H9 (cell line): ENCODE results near the gene WT1. TPM values are rescaled to one million over a fixed set of nuclear protein-coding genes. Genes with fewer than 3 reads are reported as not detected.

Experiments
- DNase-seq: peaks from one replicate; pipeline ENCODE4 v3.0.0-alpha.2; 2017
- H2AFZ ChIP-seq: one replicate; pipeline ENCODE4 v1.6.1; 2013; ENCODE audit warnings: mild to moderate bottlenecking, low read length, control low read depth, moderate library complexity
- H2AK5ac ChIP-seq: 2 replicates; pipeline ENCODE4 v1.6.1; 2013; ENCODE audit warnings: low read length, control low read depth, mixed read lengths; ENCODE audit not compliant: insufficient read length
- H2BK120ac ChIP-seq: one replicate; pipeline ENCODE4 v1.6.1; 2013; ENCODE audit warnings: low read depth, mild to moderate bottlenecking, low read length, control low read depth, inconsistent platforms; ENCODE audit not compliant: poor library complexity, severe bottlenecking
- H2BK12ac ChIP-seq: 2 replicates; pipeline ENCODE4 v1.6.1; 2013; ENCODE audit warnings: low read length, control low read depth, mixed read lengths, low read depth; ENCODE audit not compliant: insufficient read length
- H2BK15ac ChIP-seq: 2 replicates; pipeline ENCODE4 v1.6.1; 2013; ENCODE audit warnings: low read depth, low read length, control low read depth
- H2BK20ac ChIP-seq: one replicate; pipeline ENCODE4 v1.6.1; 2013; ENCODE audit warnings: low read depth, mild to moderate bottlenecking, low read length, control low read depth, inconsistent platforms; ENCODE audit not compliant: poor library complexity, severe bottlenecking
- H2BK5ac ChIP-seq: 2 replicates; pipeline ENCODE4 v1.6.1; 2013; ENCODE audit warnings: low read length, control low read depth, mixed read lengths; ENCODE audit not compliant: insufficient read length
- H3K14ac ChIP-seq: 2 replicates; pipeline ENCODE4 v1.6.1; 2013; ENCODE audit warnings: low read length, control low read depth; ENCODE audit not compliant: insufficient read depth
- H3K18ac ChIP-seq: 2 replicates; pipeline ENCODE4 v1.6.1; 2013; ENCODE audit warnings: low read depth, mild to moderate bottlenecking, mixed read lengths, low read length, control low read depth; ENCODE audit not compliant: insufficient read length
- H3K23ac ChIP-seq: 2 replicates; pipeline ENCODE4 v1.6.1; 2013; ENCODE audit warnings: low read length, control low read depth, mixed read lengths, low read depth; ENCODE audit not compliant: insufficient read length
- H3K23me2 ChIP-seq: 2 replicates; pipeline ENCODE4 v1.6.1; 2013; ENCODE audit warnings: low read depth, mild to moderate bottlenecking, mixed read lengths, low read length, control low read depth; ENCODE audit not compliant: insufficient read length, poor library complexity, severe bottlenecking
- H3K27ac ChIP-seq: 2 replicates; pipeline ENCODE4 v1.5.1; 2013; ENCODE audit warnings: low read length, control low read depth, mixed read lengths, low read depth; ENCODE audit not compliant: insufficient read length
- H3K27me3 ChIP-seq: 2 replicates; pipeline ENCODE4 v1.6.1; 2013; ENCODE audit warnings: low read length, control low read depth, inconsistent platforms; ENCODE audit not compliant: insufficient read depth
- H3K4ac ChIP-seq: 2 replicates; pipeline ENCODE4 v1.6.1; 2013; ENCODE audit warnings: low read depth, mild to moderate bottlenecking, control low read depth, inconsistent platforms, low read length, moderate library complexity
- H3K4me1 ChIP-seq: 2 replicates; pipeline ENCODE4 v1.6.1; 2013; ENCODE audit warnings: low read length, control low read depth, inconsistent platforms; ENCODE audit not compliant: insufficient read depth
- H3K4me2 ChIP-seq: 2 replicates; pipeline ENCODE4 v1.6.1; 2013; ENCODE audit warnings: low read length, control low read depth, mixed read lengths; ENCODE audit not compliant: insufficient read length, insufficient read depth
- H3K56ac ChIP-seq: 2 replicates; pipeline ENCODE4 v1.6.1; 2013; ENCODE audit warnings: low read depth, mild to moderate bottlenecking, mixed read lengths, low read length, control low read depth; ENCODE audit not compliant: insufficient read length
- H3K79me1 ChIP-seq: 2 replicates; pipeline ENCODE4 v1.6.1; 2013; ENCODE audit warnings: low read depth, mild to moderate bottlenecking, moderate library complexity, low read length, control low read depth, inconsistent platforms; ENCODE audit not compliant: insufficient read depth, poor library complexity, severe bottlenecking
- H3K79me2 ChIP-seq: 2 replicates; pipeline ENCODE4 v1.6.1; 2013; ENCODE audit warnings: low read length, control low read depth, inconsistent platforms; ENCODE audit not compliant: insufficient read depth
- H3K9ac ChIP-seq: 2 replicates; pipeline ENCODE4 v1.6.1; 2013; ENCODE audit warnings: low read length, control low read depth, mixed read lengths; ENCODE audit not compliant: insufficient read length; ENCODE audit errors: extremely low read depth
- H3K9me3 ChIP-seq: one replicate; pipeline ENCODE4 v1.6.1; 2013; ENCODE audit warnings: low read depth, low read length, inconsistent platforms; ENCODE audit not compliant: control insufficient read depth
- H3T11ph ChIP-seq: one replicate; pipeline ENCODE4 v1.6.1; 2013; ENCODE audit warnings: mild to moderate bottlenecking, low read length, control low read depth, inconsistent platforms
- H4K20me1 ChIP-seq: one replicate; pipeline ENCODE4 v1.6.1; 2013; ENCODE audit not compliant: control insufficient read depth, insufficient read length, insufficient read depth
- H4K5ac ChIP-seq: 2 replicates; pipeline ENCODE4 v1.6.1; 2013; ENCODE audit warnings: low read depth, mild to moderate bottlenecking, mixed read lengths, low read length, control low read depth; ENCODE audit not compliant: insufficient read length
- H4K8ac ChIP-seq: replicated peaks from 2 replicates; pipeline ENCODE4 v1.6.1; 2013; ENCODE audit warnings: low read length, control low read depth, mixed read lengths, low read depth; ENCODE audit not compliant: insufficient read length
- H4K91ac ChIP-seq: 2 replicates; pipeline ENCODE4 v1.6.1; 2013; ENCODE audit warnings: low read depth, mild to moderate bottlenecking, moderate library complexity, mixed read lengths, low read length, control low read depth; ENCODE audit not compliant: insufficient read length
- H3K27ac Mint-ChIP-seq, 3 experiments: 2 replicates in 2 of 3; 3 replicates in 1 of 3; pipeline ENCODE4 v1.8.0; 2020 to 2021; ENCODE audit warnings: mixed read lengths in 3 of 3, mild to moderate bottlenecking in 1 of 3, moderate library complexity in 1 of 3
- H3K27me3 Mint-ChIP-seq: 2 replicates; pipeline ENCODE4 v1.8.0; 2021; ENCODE audit warnings: low read depth, mild to moderate bottlenecking, moderate library complexity, mixed read lengths
- H3K36me3 Mint-ChIP-seq, 3 experiments: 2 replicates in 2 of 3; 3 replicates in 1 of 3; pipeline ENCODE4 v1.8.0; 2020 to 2021; ENCODE audit warnings: low read depth in 3 of 3, mixed read lengths in 3 of 3; ENCODE audit not compliant: insufficient read depth in 1 of 3
- H3K4me1 Mint-ChIP-seq, 2 experiments: 2 replicates each; pipeline ENCODE4 v1.8.0; 2020; ENCODE audit warnings: mixed read lengths in 2 of 2
- H3K4me3 Mint-ChIP-seq, 2 experiments: 2 replicates in 1 of 2; 3 replicates in 1 of 2; pipeline ENCODE4 v1.8.0; 2020 to 2021; ENCODE audit warnings: mild to moderate bottlenecking in 2 of 2, mixed read lengths in 2 of 2, moderate library complexity in 1 of 2
- H3K9me3 Mint-ChIP-seq, 2 experiments: 2 replicates in 1 of 2; 3 replicates in 1 of 2; pipeline ENCODE4 v1.8.0; 2020; ENCODE audit warnings: mild to moderate bottlenecking in 2 of 2, mixed read lengths in 2 of 2, moderate library complexity in 1 of 2
- CTCF ChIP-seq: fragments of 200-600 bp; sonication (generic); conservative IDR thresholded peaks from 3 replicates; pipeline ENCODE4 v1.8.0; 2021; ENCODE audit warnings: antibody characterized with exemption, mild to moderate bottlenecking
- WGBS: extraction: QIAGEN DNeasy Blood & Tissue Kit; methylation state at CpG from one replicate; pipeline ENCODE4 v1.1.7; 2013; ENCODE audit warnings: missing lambda C conversion rate, low lambda C conversion rate, mixed read lengths; ENCODE audit not compliant: insufficient read length; ENCODE audit errors: extremely low coverage; 5-methylcytosine and 5-hydroxymethylcytosine counted together
- total RNA-seq: library from RNA; stranded (reverse); gene quantifications from 2 replicates; pipeline ENCODE4 v1.2.1, GENCODE V29; 2021

WT1 gene
- total RNA-seq, 1 experiment from 2014 or later = 0.20 TPM

DNA sequence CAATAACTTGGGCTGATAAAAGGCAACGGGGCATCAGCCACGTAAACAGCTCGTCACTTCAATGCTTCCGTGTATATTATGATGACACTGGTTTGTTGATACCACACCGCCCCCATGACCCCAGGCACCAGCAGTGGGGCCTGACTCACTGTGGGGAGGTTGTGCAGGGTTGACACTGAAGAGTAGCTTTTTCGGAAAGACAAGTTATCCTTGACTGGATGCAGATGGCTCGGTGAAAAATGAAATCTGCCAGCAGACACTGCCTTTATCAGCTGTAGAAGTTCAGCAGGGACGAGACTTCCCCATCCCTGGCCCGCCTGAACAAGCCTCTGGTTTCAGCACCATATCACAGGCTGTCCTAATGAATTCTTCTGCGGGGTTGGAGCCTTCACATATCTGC is 55.6 kb downstream of the WT1 start:
- H3K27me3 Mint-ChIP-seq = peaks cover 13% of the 10 kb centered on the region
- H3K79me2 ChIP-seq = no peaks in the 10 kb centered on the region
- no peaks in the 10 kb centered on the region for H3K27me3 ChIP-seq
- H4K20me1 ChIP-seq = no peaks in the 10 kb centered on the region
- no peak overlapping the region for H4K5ac ChIP-seq
- H3K9ac ChIP-seq = no peak overlapping the region
- no peak overlapping the region; a peak in 1 of 7 replicates for H3K27ac Mint-ChIP-seq
- H3K23ac ChIP-seq = no peak overlapping the region
- H3K36me3 Mint-ChIP-seq = no peaks in the 10 kb centered on the region
- no peaks in the 10 kb centered on the region for H3K9me3 Mint-ChIP-seq
- no peaks in the 10 kb centered on the region for H3K23me2 ChIP-seq
- H2BK5ac ChIP-seq = no peak overlapping the region
- no peak overlapping the region for H2BK12ac ChIP-seq
- H2AK5ac ChIP-seq = no peak overlapping the region
- DNase-seq = no peak
- H3K14ac ChIP-seq = no peak overlapping the region
- H2BK20ac ChIP-seq = no peak overlapping the region
- no peak overlapping the region for H3T11ph ChIP-seq
- H2BK15ac ChIP-seq = no peak overlapping the region
- H4K91ac ChIP-seq = no peak overlapping the region
- no peaks in the 10 kb centered on the region for H3K4me1 ChIP-seq
- H3K4ac ChIP-seq = no peak overlapping the region
- H2AFZ ChIP-seq = no peak overlapping the region
- H2BK120ac ChIP-seq = no peak overlapping the region
- H3K4me3 Mint-ChIP-seq = no peak overlapping the region
- no peak overlapping the region for H4K8ac ChIP-seq
- H3K79me1 ChIP-seq = no peaks in the 10 kb centered on the region
- no peak overlapping the region for H3K27ac ChIP-seq
- 0 out of 4 replicates have a peak, but pooled peaks cover 0 to under 1% of the 10 kb centered on the region in 2 experiments for H3K4me1 Mint-ChIP-seq
- no peak overlapping the region for H3K56ac ChIP-seq
- no CpG with 5 or more reads among the region's 10 CpGs for WGBS
- H3K18ac ChIP-seq = no peak overlapping the region
- TF ChIP-seq CTCF = no peak
- H3K4me2 ChIP-seq = no peak overlapping the region
- no peaks in the 10 kb centered on the region for H3K9me3 ChIP-seq
